Testis (tissue), 2 donors: ENCODE results near the gene METRNL.
"Not testable (repeated sequence)": the region's sequence is repeated elsewhere in the genome, so short reads cannot be mapped to it uniquely, and the experiment has no call there.

ENCODE experiments used
- POLR2A ChIP-seq: fragments of 450-650 bp; IDR thresholded peaks from one replicate; pipeline ENCODE4 v1.6.1; 2017; ENCODE audit warnings: antibody characterized with exemption, mild to moderate bottlenecking, moderate library complexity
- TF ChIP-seq, protein P1 (sequence below), 3 experiments: fragments of 450-650 bp in 2 of 3; fragments of 200-600 bp in 1 of 3; sonication (generic) in 1 of 3; IDR thresholded peaks; one replicate each; pipeline ENCODE4 v1.5.1; 2016 to 2019; ENCODE audit warnings: antibody characterized with exemption in 3 of 3, mild to moderate bottlenecking in 2 of 3, moderate library complexity in 1 of 3

DNA sequence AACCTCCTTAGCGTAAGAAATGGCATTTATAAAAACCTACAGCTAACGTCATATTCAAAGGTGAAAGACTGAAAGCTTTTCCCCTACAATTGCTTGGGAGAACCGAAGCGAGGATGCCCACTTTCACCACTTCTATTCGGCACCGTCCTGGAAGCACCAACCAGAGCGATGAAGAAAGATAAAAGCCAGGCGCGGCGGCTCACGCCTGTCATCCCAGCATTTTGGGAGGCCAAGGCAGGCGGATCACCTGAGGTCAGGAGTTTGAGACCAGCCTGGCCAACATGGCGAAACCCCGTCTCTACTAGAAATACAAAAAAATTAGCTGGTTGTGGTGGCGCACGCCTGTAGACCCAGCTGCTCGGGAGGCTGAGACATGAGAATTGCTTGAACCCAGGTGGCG, 34.9 kb upstream of the METRNL start:
- TF ChIP-seq, protein P1, sequence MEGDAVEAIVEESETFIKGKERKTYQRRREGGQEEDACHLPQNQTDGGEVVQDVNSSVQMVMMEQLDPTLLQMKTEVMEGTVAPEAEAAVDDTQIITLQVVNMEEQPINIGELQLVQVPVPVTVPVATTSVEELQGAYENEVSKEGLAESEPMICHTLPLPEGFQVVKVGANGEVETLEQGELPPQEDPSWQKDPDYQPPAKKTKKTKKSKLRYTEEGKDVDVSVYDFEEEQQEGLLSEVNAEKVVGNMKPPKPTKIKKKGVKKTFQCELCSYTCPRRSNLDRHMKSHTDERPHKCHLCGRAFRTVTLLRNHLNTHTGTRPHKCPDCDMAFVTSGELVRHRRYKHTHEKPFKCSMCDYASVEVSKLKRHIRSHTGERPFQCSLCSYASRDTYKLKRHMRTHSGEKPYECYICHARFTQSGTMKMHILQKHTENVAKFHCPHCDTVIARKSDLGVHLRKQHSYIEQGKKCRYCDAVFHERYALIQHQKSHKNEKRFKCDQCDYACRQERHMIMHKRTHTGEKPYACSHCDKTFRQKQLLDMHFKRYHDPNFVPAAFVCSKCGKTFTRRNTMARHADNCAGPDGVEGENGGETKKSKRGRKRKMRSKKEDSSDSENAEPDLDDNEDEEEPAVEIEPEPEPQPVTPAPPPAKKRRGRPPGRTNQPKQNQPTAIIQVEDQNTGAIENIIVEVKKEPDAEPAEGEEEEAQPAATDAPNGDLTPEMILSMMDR (IDR thresholded peaks at IDR 0.05): not testable (repeated sequence)
- TF ChIP-seq POLR2A: not testable (repeated sequence)
